Calu3 (cell line): ENCODE results near the gene TMEM63C. TPM values are rescaled to one million over a fixed set of nuclear protein-coding genes. Genes with fewer than 3 reads are reported as not detected.

Experiments
- BruUV-seq: library from RNA; stranded (reverse); fragments of 400-500 nt; replicated peaks from 2 replicates; lab custom pipeline; 2021; lab: Mats Ljungman, UMichigan
- CTCF ChIA-PET: fragments of 300-600 bp; sonication (Branson Sonifier 250); formaldehyde crosslinking; loops from one replicate; lab custom pipeline; 2022; ENCODE audit warnings: antibody characterized with exemption; lab: Charles Lee
- DNase-seq: peaks from one replicate; pipeline ENCODE4 v3.0.0; 2022
- H3K27ac Mint-ChIP-seq: one replicate; pipeline ENCODE4 v1.8.0; 2022; ENCODE audit warnings: mixed read lengths; ENCODE audit not compliant: unreplicated experiment
- H3K27me3 Mint-ChIP-seq: one replicate; pipeline ENCODE4 v1.8.0; 2022; ENCODE audit warnings: mixed read lengths; ENCODE audit not compliant: unreplicated experiment
- H3K36me3 Mint-ChIP-seq: one replicate; pipeline ENCODE4 v1.8.0; 2022; ENCODE audit warnings: mild to moderate bottlenecking, moderate library complexity, mixed read lengths; ENCODE audit not compliant: insufficient read depth, unreplicated experiment
- H3K4me1 Mint-ChIP-seq: one replicate; pipeline ENCODE4 v1.8.0; 2022; ENCODE audit warnings: mild to moderate bottlenecking, low read depth, mixed read lengths; ENCODE audit not compliant: unreplicated experiment
- H3K4me3 Mint-ChIP-seq: one replicate; pipeline ENCODE4 v1.8.0; 2022; ENCODE audit warnings: mild to moderate bottlenecking, low read depth, moderate library complexity, mixed read lengths; ENCODE audit not compliant: unreplicated experiment
- H3K9me3 Mint-ChIP-seq: one replicate; pipeline ENCODE4 v1.8.0; 2022; ENCODE audit warnings: low read depth, mixed read lengths; ENCODE audit not compliant: unreplicated experiment
- CTCF ChIP-seq: fragments of 200-600 bp; IDR thresholded peaks from one replicate; pipeline ENCODE4 v1.8.0; 2022; ENCODE audit warnings: antibody characterized with exemption; ENCODE audit not compliant: unreplicated experiment
- intact Hi-C: fragments of 100-400 bp; cut with micrococcal nuclease; formaldehyde crosslinking; loops from one replicate; pipeline ENCODE4 v1.10.0; 2022; ENCODE audit not compliant: unreplicated experiment
- total RNA-seq: library from RNA; stranded (reverse); gene quantifications from 2 replicates; pipeline ENCODE4 v1.2.3, GENCODE V29; 2022

TMEM63C gene
- total RNA-seq, 1 experiment from 2014 or later = 1.1 TPM

- CTCF ChIA-PET = no interaction called here
Measured at GRCh38 chr14:77253333-77254190, 72.0 kb downstream of the TMEM63C start.

GRCh38 chr14:77256694-77257093 lies 75.1 kb downstream of the TMEM63C start:
- BruUV-seq = no TSS peak
- no peak overlapping the region for H3K27ac Mint-ChIP-seq
- CTCF ChIA-PET = no interaction called here

More at GRCh38 chr14:77253333-77254190, 72.0 kb downstream of the TMEM63C start:
- Mint-ChIP-seq H3K27ac (no peak overlapping the region), H3K4me3 (no peak overlapping the region), H3K36me3 (no peaks in the 10 kb centered on the region), H3K27me3 (peaks cover 61% of the 10 kb centered on the region), H3K9me3 (no peaks in the 10 kb centered on the region), H3K4me1 (no peaks in the 10 kb centered on the region)
- intact Hi-C loops = no loop called here
- BruUV-seq = no TSS peak
- TF ChIP-seq CTCF = no peak
- DNase-seq = no peak

DNA sequence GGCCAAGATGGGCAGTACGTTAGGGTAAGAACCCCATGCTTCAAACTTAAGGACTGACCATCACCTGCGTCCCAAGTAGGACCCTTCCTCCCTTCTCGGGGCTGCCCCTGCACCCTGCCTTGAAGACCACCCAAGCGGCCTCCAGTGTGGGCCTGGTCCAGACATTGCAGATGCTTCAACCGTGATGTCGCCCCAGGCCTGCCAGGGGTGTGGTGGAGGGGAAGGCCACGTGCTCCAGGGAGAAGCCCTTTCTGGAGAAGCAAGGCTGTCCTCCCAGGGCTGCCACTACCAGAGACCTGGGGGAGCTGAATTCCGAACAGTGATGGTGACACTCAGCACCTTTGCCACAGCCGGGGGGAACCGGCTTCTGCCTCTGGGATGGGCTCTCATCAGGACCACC lies 76.1 kb downstream of the TMEM63C start:
- Mint-ChIP-seq H3K27ac (no peak overlapping the region), H3K27me3 (peaks cover 82% of the 10 kb centered on the region), H3K4me1 (no peaks in the 10 kb centered on the region), H3K9me3 (no peaks in the 10 kb centered on the region), H3K36me3 (no peaks in the 10 kb centered on the region), H3K4me3 (no peak overlapping the region)
- intact Hi-C loops = no loop called here
- no TSS peak for BruUV-seq
- TF ChIP-seq CTCF = no peak
- CTCF ChIA-PET = interaction anchor here (1.3 kb wide), 1 partner anchor 8 kb away, joined by 4 read pairs; no protein-coding TSS in a partner anchor
- DNase-seq = no peak

More at GRCh38 chr14:77256694-77257093, 75.1 kb downstream of the TMEM63C start:
- Mint-ChIP-seq H3K4me3 (no peak overlapping the region), H3K9me3 (no peaks in the 10 kb centered on the region), H3K36me3 (no peaks in the 10 kb centered on the region), H3K27me3 (peaks cover 82% of the 10 kb centered on the region), H3K4me1 (no peaks in the 10 kb centered on the region)
- no peak for DNase-seq
- intact Hi-C loops = no loop called here
- TF ChIP-seq CTCF = no peak

- Mint-ChIP-seq H3K9me3 (no peaks in the 10 kb centered on the region), H3K36me3 (no peaks in the 10 kb centered on the region), H3K27ac (no peak overlapping the region), H3K4me3 (no peak overlapping the region), H3K4me1 (no peaks in the 10 kb centered on the region), H3K27me3 (peaks cover 82% of the 10 kb centered on the region)
- BruUV-seq = no TSS peak
- no peak for DNase-seq
- CTCF ChIA-PET = interaction anchor here (1.3 kb wide), 1 partner anchor 9 kb away, joined by 4 read pairs; no protein-coding TSS in a partner anchor
- TF ChIP-seq CTCF = no peak
- intact Hi-C loops = no loop called here
Measured at GRCh38 chr14:77258566-77258965, 77.0 kb downstream of the TMEM63C start.
